Stimulated activated naive CD4-positive, alpha-beta T cell (primary cell): ENCODE measurements around the gene SMYD3.

ENCODE experiments used
- DNase-seq, 6 experiments: peaks; one replicate each; lab custom pipeline; 2025; lab: John Stamatoyannopoulos, UW

The SMYD3 gene

DNA sequence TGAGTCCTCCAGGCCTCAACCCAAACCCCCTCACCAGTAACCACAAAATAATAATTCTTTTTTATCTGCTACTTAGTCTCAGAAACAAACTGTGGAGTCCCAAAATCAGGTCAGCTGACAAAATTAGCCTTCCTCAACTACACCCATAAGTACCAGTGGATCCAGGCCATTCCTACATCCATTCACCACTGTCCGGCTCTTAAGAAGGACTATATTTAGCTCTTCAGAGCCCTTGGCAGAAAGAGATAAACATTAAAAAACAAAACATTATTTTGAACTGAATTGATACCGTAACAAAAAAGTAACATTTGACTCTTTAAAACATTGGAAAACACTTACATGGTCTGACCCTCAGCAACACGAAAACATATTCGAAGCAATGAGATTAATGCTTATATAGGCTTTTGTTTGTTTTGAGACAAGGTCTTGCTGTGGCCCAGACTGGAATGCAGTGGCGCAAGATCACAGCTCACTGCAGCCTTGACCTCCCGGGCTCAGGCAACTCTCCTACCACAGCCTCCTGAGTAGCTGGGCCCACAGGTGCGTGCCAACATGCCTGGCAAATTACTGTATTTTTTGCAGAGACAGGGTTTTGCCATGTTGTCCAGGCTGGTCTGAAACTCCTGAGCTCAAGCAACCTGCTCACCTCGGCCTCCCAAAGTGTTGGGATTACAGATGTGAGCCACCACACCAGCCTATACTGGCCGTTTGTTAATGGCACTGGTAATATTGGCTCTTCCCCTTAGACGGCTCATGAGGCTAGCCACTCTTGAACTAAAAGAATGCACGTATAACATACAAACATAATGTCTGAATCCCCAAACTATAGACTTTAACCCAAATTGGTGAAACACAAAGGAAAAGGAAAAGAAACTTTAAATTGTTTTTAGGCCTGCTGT is 330.7 kb downstream of the SMYD3 start:
- DNase-seq = no peak

DNA sequence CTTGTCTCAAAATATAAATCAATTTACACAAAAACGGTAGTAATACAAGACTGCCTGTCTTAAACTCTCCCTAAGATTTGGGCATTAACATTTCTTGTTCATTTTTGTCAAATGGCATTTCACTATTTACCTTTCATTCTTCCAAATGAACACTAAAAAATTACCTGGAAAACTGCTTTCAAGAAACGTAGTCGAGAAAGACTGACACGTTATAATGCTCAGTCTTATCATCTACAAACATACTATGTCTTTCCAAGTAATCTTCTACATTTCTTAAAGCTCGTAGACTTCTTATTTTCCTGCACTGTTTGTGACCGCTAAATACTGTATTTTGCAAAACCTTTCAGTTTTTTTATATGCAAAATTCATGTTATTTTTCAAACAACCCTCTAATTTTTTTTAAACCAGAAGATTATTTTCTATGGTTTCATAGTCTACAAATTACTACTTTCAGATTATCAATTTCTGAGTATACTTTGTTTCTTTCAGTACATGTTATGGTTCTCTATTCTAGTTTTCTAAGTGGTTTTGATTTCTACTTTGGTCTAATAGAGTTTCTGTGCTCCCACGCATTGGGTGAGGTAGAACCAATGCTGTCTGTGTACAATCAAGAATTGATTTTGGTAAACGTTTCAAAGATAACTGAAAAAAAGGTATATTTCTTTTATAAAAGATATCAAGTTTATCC is 336.4 kb downstream of the SMYD3 start:
- DNase-seq = no peak

DNA sequence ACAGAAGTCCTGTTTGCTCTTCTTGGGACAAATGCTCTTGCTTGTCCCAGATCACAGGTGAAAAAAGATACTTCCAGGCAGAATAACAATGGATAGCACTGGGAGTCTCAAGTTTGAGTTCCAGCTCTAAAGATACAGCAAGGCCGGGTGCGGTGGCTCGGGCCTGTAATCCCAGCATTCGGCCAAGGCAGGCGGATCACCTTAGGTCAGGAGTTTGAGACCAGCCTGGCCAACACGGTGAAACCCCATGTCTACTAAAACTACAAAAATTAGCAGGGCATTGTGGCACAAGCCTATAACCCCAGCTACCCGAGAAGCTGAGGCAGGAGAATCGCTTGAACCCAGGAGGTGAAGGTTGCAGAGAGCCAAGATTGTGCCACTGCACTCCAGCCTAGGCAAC is 337.6 kb downstream of the SMYD3 start:
- DNase-seq = no peak

DNA sequence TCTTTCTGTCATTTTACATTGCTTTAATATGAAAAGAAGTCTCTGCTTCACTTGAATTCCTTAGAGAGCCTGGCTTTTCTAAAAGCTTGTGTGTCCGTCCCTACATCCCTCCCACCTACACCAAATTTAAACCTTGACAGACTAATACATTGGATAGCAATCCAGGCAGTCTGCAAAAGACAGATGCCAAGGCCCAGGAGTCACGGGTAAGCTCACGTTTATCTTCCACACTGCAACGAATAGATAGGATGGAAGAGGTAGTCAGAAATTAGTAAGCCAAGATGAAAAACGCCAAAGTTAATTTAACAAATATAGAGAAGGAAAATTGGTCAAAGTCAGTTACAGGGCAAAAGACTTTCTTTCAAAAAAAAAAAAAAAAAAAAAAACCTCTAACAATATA is 338.1 kb downstream of the SMYD3 start:
- no peak for DNase-seq

DNA sequence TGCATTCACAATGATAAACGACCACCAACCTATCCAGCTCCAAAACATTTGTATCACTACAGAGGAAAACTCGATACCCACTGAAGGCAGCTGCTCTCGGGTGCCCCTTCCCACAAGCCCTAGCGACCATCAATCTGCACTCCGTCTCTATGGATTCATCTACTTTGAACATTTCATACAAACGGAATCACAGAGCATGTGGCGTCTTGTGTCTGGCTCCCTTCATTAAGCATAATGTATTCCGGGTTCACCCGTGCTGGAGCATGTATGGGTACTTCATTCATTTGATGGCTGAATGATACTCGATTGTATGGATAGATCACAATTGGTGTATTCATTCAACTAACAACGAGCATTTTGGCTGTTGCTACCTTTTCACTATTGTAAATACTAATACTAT is 340.2 kb downstream of the SMYD3 start:
- no peak for DNase-seq

DNA sequence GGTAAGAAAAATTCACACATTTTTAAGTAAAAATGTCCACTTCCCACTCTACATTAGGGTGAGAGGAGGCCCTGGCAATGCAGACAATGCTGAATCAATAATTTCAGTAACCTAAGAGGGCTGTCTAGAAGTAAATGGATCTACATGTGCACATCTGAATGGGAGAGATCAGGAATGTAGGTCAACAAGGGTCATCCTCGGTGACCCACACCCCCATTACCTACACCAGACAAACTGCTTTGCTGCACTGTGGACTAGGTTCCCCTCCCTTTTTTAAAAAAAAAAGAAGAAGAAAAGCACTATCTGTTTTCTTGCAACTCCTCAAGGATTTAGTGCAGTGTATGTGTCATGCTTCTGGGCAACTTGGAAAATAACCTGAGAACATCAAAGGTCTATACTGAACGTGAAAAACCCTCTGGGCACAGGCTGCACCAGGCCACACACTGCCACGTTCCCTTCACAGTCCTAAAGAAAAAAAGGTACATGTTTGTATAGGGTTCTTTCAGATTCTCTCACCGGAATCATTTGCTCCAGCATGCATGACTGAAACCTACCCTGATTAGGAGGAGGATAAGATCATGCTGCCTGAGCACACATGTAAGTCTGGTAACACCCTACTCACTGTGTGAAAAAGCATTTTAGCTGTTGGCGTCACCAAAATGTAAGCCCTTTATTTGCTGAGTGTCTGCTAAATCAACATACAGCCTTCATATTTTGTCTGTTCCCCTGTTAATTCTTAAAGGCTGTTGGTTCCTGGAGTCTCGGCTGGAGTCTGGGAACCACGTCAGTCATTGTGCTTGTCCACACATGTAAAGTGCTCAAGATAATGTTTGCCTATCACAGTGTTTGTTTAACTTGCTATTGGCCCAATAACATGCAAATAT is 341.0 kb downstream of the SMYD3 start:
- DNase-seq = no peak

DNA sequence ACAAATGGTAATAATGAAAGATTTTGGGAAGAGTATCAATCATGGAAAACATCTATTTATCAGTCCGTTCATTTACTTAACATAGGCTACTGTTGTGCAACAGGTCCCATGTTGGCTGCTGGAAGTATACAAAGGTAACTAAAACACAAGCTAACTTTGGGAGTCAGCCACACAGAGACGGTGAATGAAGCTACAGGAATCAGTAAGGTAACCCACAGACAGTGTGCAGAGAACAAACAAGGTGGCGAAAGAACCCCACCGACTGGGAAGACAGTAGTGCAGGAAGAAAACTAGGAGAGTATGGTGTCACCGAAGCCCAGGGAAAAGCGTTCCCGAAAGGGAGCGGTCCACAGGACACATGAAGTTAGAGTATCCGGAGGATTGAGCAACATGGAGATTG is 342.3 kb downstream of the SMYD3 start:
- no peak for DNase-seq

DNA sequence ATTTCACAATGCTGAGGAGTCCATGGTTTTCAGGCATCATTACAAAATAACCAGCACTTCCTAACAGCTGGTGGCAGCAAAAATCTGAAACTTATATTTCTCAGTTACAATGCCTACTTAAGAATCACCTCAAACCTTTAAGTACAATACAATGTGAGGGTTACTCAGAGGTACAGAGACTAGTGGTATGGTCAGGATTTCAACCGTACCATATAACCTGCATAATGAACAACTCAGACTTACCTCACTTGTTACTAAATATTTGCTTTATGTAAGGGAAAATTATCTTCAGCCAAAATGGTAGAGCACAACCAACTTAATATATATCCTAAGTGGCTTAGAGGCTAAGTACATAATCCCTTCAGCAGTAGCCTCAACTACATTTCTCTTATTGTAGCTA is 344.5 kb downstream of the SMYD3 start:
- DNase-seq = no peak

DNA sequence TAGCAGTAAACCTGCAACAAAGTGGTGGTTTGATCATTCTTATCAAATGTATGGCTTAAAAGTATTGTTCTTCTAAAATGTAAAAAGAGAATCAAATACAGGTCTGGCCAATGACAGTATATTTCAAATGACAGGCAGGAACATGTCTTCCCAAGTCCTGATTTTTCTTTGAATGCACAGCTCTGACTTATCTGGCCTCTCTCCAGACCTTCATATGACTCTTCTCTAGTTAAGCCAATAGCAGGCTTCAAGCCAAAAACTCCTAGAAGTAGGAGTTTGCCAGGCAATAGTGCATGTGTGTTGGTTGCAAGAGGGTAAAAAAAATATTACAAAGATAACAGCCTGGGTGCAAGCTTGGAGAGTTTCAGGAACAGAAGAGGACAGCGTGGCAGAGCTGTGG is 345.5 kb downstream of the SMYD3 start:
- no peak for DNase-seq

DNA sequence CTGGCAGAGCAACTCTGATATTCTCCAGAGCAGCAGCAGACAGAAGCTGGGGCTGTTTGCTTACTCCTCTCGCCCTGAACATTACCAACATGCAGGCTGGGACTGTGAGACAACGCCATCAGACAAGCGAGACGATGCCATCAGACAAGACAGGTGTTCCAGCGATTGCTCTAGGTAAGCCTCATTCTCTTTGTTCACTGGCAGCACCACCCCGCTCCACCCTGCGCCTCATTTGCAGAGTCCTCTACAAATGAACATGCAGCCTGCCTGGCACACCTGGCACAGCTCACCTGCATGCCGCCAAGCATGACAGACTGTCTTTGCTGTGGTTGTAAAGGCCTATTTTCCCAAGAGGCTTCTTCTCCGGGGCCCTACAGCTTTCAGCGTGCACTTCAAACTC is 346.2 kb downstream of the SMYD3 start:
- DNase-seq = no peak

DNA sequence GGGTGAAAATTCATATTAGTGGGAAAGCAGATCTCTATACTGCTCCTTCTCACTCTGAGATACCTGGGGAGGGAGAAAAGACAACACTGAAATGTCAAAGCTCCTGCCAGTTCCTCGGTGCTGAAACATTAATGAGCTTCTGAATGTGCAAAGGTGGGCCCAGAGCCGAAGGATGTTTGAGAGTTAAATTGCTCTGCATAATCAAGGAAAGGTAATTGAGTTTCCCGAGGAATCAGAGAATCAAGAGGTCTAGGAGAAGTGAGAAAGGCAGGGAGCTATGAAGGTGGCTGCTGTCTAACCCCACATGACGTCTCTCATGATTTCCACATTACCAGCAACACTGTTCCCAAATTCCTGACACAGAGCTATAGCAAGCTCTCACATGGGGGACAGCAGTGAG is 346.7 kb downstream of the SMYD3 start:
- no peak for DNase-seq

DNA sequence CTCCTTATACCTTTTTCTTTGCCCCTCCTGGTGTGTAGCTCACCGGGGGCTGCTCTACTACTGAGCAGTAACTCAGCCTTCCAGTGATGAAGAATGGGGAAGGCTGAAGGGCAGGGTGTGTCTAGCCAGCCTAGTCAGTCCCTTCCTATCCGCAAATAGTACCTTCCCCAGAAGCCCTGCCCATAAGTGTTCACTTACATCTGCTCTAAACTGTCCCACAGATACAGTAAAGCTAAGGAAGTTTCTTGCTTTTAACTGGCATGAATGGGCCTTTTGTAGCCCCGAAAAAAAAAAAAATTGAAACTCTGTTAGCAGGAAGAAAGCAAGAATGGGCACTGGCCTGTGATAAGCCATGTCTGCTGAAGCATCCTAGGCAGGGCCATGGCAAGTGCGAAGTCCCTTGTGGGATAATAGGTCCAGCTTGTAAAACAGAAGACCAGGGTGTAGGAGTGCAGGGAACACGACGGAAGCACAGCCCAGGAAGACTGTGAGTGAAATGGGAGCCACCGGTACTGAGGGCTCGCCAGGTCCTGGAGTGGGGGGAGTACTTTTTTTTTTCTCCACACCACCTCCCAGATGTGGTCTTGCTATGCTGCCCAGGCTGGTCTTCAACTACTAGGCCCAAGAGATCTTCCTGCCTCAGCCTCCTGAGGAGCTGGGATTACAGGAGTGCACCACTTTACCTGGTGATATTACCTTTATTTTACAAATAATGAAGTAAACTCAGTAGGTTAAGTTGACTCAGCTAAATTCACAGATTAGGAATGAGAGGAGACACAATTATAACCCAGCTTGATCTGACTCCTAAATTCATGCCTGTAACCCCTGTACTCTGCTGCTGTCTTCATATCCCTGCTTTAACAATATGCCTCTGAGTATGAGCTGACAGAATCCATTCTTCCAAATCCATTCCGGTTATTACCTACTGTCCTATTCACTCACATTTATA is 347.5 kb downstream of the SMYD3 start:
- DNase-seq = no peak

DNA sequence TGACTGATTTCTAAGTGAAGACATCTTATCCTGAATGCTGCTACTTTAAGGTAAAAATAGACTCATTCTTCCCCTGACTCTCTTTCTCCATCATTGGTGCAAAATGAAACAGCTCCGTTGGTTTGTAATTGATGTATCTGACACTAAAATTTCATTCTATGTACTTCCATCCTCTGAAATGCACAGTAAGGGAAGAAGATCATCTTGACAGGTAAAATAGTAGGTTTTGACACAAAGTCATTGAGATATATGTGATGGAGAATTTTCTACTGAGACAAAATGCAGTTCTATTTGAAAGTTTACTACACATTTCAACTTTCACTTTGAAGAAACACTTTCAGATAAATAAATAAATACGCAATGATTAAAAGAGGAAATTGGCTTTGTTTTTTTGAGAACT is 348.9 kb downstream of the SMYD3 start:
- no peak for DNase-seq

DNA sequence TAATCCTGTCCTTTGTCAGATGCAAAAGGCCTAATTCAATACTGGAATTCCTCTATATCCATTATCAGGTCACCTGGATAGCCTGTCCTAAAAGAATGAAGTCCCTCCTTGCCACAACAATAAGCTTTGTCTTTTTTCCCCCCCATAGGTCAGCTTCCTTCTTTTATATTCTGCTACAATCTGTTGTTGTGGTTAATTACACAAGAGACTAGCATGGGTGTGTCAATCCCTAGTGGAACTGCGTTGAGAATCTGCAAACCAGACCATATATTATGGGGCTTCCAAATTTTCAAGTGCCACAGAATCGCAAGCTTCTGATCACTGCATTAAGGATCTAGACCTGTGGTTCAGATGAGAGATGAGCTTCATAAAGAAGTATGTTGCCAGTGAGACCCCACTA is 349.6 kb downstream of the SMYD3 start:
- no peak for DNase-seq

DNA sequence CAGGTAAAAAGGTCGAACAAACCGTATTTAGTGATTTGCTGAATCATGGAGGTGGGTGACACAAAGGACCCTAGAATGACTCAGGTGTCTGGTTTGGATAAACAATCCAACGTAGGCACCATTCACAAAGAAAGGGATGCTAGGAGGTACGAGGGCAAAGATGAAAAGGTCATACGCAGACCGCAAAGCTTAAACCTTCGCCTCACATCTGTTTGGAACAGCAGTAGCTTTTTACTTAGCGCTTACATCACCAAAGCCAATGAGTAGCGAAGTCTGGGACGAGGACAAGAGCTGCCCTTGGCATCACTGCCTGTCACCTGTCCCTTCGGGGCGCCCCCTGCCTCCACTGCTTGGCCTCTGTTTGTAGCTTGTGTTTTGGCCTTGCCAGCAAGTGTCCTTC is 350.2 kb downstream of the SMYD3 start:
- no peak for DNase-seq

DNA sequence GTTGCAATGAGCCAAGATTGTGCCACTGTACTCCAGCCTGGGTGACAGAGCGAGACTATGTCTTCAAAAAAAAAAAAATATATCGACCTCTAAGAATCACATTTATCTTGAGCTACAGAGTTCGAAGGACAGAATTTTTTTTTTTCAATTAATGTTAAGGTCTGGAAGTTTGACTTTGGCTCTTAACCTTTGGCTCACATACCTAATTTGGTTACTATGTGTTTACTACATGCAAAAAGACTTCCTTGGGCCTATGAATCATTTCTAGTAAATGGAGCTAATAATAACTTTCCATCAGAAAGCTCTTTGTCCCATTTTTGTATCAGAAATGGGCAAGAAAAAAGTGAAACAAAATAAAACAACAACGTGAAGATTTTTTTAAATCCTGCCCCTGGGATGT is 351.2 kb downstream of the SMYD3 start:
- DNase-seq = no peak

DNA sequence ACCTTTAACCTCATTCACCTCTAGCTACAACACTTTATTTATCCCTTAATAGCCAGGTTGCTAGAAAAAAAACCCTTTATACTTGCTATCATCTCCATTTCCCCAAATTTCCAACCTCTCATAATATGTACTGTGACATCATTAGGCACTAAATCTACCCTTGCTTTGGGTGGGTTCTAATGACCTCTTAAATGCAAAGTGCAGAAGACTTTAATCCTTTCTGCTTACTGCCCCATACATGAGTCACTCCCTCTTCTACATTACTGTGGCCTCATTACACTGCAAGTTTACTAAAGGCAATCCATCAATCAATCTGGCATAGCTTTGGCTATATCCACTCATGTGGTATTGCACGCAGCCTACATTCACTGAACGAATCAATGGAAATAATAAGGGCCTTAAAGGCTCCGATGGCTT is 353.3 kb downstream of the SMYD3 start:
- DNase-seq = no peak

DNA sequence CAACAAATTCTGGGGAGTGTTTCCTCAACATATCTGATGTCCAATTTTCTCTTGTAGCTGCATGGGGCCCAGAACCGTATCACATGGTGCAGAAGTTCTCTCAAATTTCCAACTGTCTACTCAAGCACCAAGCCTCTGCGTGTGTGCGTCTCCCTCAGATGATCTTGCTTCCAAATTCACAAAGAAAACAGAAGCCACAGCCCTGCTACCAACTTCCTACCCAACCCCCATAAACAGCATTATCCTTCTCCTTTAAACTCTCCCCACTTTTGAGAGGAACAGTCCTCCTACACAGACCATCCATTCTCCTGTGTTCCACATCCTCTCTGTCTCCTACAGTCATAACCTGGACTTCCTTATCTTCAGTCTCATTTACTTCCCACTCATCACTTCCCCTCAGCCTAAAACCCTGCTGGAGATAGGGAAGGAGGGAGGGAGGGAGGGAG is 354.1 kb downstream of the SMYD3 start:
- no peak for DNase-seq

DNA sequence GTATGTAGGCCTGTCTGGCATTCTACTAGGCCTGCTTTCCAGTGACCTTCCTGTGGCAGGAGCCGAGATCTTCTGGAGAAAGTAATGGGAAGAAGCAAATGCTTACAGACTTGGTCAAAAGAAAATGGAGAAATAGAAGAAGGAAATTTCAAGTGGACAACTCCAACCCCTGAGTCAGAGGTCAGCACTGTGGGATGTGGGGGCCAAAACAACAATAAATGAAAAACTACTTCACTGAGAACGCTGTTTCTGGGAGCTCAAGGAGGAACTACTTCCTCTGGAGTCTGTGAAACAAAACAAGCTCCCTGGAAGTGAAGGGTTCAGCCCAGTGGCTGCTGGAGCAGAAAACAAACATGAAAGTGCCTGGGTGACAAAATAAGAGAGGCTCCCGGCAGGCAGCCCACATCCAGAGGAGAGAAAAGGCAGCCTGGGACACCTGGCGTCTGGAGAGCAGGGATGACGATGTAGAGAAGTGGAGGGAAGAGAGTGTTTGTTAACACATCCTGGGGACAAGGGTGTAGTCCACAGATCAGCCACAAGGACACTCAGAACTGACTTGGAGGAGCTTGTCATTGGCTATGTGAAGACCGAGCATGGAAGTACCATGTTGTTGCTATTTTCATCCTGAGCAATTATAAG is 355.2 kb downstream of the SMYD3 start:
- DNase-seq = no peak

DNA sequence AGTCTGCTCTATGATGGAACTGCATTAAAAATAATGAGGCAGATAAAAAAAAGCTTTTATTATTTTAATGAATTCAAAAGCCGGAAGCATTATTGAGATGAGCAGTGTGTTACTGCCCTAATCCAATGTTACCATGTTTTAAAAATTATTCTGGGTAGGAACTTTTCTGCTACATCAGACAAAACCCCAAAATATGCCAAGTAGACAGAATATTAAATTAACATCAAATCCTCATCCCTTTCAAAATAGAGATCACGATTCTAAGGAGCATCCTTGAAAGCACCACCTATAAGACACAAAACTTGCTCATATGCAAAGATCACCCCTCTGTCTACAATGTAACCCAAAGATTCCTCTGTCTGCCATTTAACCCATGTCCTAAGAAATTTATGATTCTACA is 357.5 kb downstream of the SMYD3 start:
- DNase-seq = no peak
